HepG2 (cell line): Measurements from ENCODE around the gene MASP2. TPM values are rescaled to one million over a fixed set of nuclear protein-coding genes. Genes with fewer than 3 reads are reported as not detected.

ENCODE experiments used
- ARNTL ChIP-seq: sonication (generic); formaldehyde crosslinking; IDR thresholded peaks from 2 replicates; pipeline ENCODE4 v1.4.0; 2020; ENCODE audit warnings: mild to moderate bottlenecking, missing genetic modification reagents
- EEA1 ChIP-seq: sonication (generic); formaldehyde crosslinking; IDR thresholded peaks from 2 replicates; pipeline ENCODE4 v1.5.1; 2020; ENCODE audit warnings: mild to moderate bottlenecking, missing genetic modification reagents, borderline replicate concordance
- GFI1 ChIP-seq: sonication (generic); formaldehyde crosslinking; IDR thresholded peaks from 2 replicates; pipeline ENCODE4 v1.5.0; 2020; ENCODE audit warnings: missing genetic modification reagents, mild to moderate bottlenecking, borderline replicate concordance
- HNF4G ChIP-seq, 2 experiments: sonication (generic) in 1 of 2; formaldehyde crosslinking in 1 of 2; IDR thresholded peaks; 2 replicates each; pipeline versions ENCODE4 v1.4.0 to v1.6.1; 2011 to 2020; ENCODE audit warnings: borderline replicate concordance in 2 of 2, low read depth in 2 of 2, mild to moderate bottlenecking in 2 of 2, low read length in 1 of 2, missing genetic modification reagents in 1 of 2, moderate library complexity in 1 of 2
- HOXD1 ChIP-seq: sonication (generic); formaldehyde crosslinking; IDR thresholded peaks from 2 replicates; pipeline ENCODE4 v1.5.0; 2020; ENCODE audit warnings: missing genetic modification reagents
- NFYC ChIP-seq: IDR thresholded peaks from 2 replicates; pipeline ENCODE4 v1.6.1; 2016; ENCODE audit warnings: missing genetic modification reagents, missing compliant biosample characterization
- NR2C2 ChIP-seq: sonication (generic); formaldehyde crosslinking; IDR thresholded peaks from 2 replicates; pipeline ENCODE4 v1.4.0; 2020; ENCODE audit warnings: missing genetic modification reagents, mild to moderate bottlenecking, moderate library complexity, borderline replicate concordance
- NR2F6 ChIP-seq, 2 experiments: IDR thresholded peaks; 2 replicates each; pipeline ENCODE4 v1.6.1; 2016; ENCODE audit warnings: antibody characterized with exemption in 1 of 2, mild to moderate bottlenecking in 1 of 2
- RFXANK ChIP-seq: IDR thresholded peaks from 2 replicates; pipeline ENCODE4 v1.6.1; 2016
- STAT5B ChIP-seq: sonication (generic); formaldehyde crosslinking; IDR thresholded peaks from 2 replicates; pipeline ENCODE4 v1.4.0; 2020; ENCODE audit warnings: missing genetic modification reagents
- TFE3 ChIP-seq: IDR thresholded peaks from 2 replicates; pipeline ENCODE4 v1.6.1; 2016
- THAP11 ChIP-seq: IDR thresholded peaks from 2 replicates; pipeline ENCODE4 v1.6.1; 2016; ENCODE audit warnings: missing biosample characterization, missing genetic modification reagents
- ZFP37 ChIP-seq: sonication (generic); formaldehyde crosslinking; IDR thresholded peaks from 2 replicates; pipeline ENCODE4 v1.4.0; 2020; ENCODE audit warnings: missing genetic modification reagents, borderline replicate concordance
- ZNF331 ChIP-seq: sonication (generic); formaldehyde crosslinking; IDR thresholded peaks from 2 replicates; pipeline ENCODE4 v1.4.0; 2020; ENCODE audit warnings: missing genetic modification reagents
- ZNF407 ChIP-seq: sonication (generic); formaldehyde crosslinking; IDR thresholded peaks from one replicate; pipeline ENCODE4 v1.5.1; 2020; ENCODE audit warnings: mild to moderate bottlenecking, missing genetic modification reagents; ENCODE audit errors: not compliant biosample characterization
- ZNF430 ChIP-seq: sonication (generic); formaldehyde crosslinking; IDR thresholded peaks from 2 replicates; pipeline ENCODE4 v1.9.0; 2021; ENCODE audit warnings: mild to moderate bottlenecking, missing genetic modification reagents
- ZNF44 ChIP-seq: sonication (generic); formaldehyde crosslinking; IDR thresholded peaks from 2 replicates; pipeline ENCODE4 v1.5.1; 2020; ENCODE audit warnings: mild to moderate bottlenecking, missing genetic modification reagents
- ZNF577 ChIP-seq: sonication (generic); formaldehyde crosslinking; IDR thresholded peaks from 2 replicates; pipeline ENCODE4 v1.4.0; 2020; ENCODE audit warnings: mild to moderate bottlenecking, low read depth, missing genetic modification reagents, borderline replicate concordance
- ZNF615 ChIP-seq: sonication (generic); formaldehyde crosslinking; IDR thresholded peaks from 2 replicates; pipeline ENCODE4 v1.5.0; 2020; ENCODE audit warnings: mild to moderate bottlenecking, missing genetic modification reagents, borderline replicate concordance
- ZNF792 ChIP-seq: IDR thresholded peaks from 2 replicates; pipeline ENCODE4 v1.6.1; 2016
- polyA plus RNA-seq, 8 experiments: library from polyadenylated mRNA; depleted of rRNA in 3 of 8; stranded (reverse) in 7 of 8; unstranded in 1 of 8; fragments of >200 nt; fragmentation: Illumina TruSeq in 4 of 8; extraction: Trizol in 4 of 8; gene quantifications; 2 replicates each; pipeline versions ENCODE4 v1.2.1 to v1.2.3, GENCODE V29; 2011 to 2016; ENCODE audit warnings: low read depth in 4 of 8, missing spikeins in 1 of 8, mixed read lengths in 1 of 8; ENCODE audit not compliant: insufficient read depth in 1 of 8
- total RNA-seq, 5 experiments: library from RNA; depleted of rRNA; stranded (reverse); fragments of >200 nt; fragmentation: Illumina TruSeq; extraction: Trizol; gene quantifications; 2 replicates each; pipeline ENCODE4 v1.2.3, GENCODE V29; 2016; ENCODE audit warnings: low read depth in 1 of 5

The MASP2 gene
- total and polyA plus RNA-seq, 2 of the 13 experiments (the other 11 are each of a cell fraction or from before 2014, with no cell fraction given): 7.1 to 11.8 TPM

DNA sequence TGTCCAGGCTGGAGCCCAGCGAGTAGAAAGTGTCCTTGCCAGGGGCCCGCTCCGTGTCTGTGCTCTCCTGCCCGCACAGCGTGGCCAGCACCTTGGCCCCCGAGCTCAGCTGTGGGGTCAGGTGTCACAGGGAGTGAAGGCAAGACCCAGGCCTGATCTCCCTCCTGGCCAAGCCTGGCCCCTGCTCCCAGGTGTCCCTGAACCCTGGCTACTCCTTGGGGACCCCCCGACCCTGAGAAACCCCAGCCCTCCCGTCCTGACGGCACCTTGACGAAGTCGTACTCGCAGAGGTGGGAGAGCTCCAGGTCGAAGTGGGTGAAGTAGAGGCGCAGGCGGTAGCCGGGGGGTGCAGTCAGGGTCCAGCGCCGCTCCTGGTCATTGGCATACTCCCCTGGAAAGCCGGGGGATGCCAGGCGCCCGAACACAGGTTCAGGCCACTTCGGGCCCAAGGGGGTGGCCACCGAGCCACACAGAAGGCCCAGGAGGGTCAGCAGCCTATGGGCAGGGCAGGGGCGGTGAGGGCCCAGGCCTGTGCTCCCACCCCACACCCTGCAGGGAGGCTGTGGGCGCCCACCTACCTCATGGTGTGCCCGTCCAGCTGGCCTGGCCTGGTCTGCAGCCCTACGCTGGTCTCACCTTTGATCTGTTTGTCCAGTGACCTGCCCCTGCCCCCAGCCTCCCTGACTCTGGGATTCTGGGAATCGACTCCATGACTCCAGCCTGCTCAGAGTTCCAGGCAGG is at the start of gene MASP2 (continued):
- peak; percentile 85 for TF ChIP-seq HNF4G (IDR thresholded peaks at IDR 0.05; ENCODE audit: borderline replicate concordance, low read depth, low read length)
- no peak; the same call in 1 of the 2 replicates for TF ChIP-seq HNF4G (CRISPR knock-in tag; IDR thresholded peaks at IDR 0.05; ENCODE audit: borderline replicate concordance, low read depth)
- peak; percentile 64; the same call in 1 of the 2 replicates for TF ChIP-seq NR2F6 (IDR thresholded peaks at IDR 0.05)
- TF ChIP-seq NR2F6 (CRISPR knock-in tag; IDR thresholded peaks at IDR 0.05): peak; percentile 87
- 0 out of 2 replicates have a peak, but pooled peaks have one; percentile 27 for TF ChIP-seq HOXD1 (CRISPR knock-in tag)
- TF ChIP-seq ZNF792 (CRISPR knock-in tag): no peak
- peak; percentile 40 for TF ChIP-seq NR2C2 (CRISPR knock-in tag)
- TF ChIP-seq TFE3: no peak
- no peak for TF ChIP-seq ZNF430
- TF ChIP-seq ZNF44: 0 out of 2 replicates have a peak, but pooled peaks have one; percentile 72
- TF ChIP-seq ZFP37 (CRISPR knock-in tag): no peak
- TF ChIP-seq ZNF577 (CRISPR knock-in tag): no peak
- no peak for TF ChIP-seq ZNF615 (CRISPR knock-in tag)
- TF ChIP-seq THAP11: 0 out of 2 replicates have a peak, but pooled peaks have one; percentile 44
- TF ChIP-seq ARNTL (CRISPR knock-in tag): 0 out of 2 replicates have a peak, but pooled peaks have one; percentile 64
- TF ChIP-seq RFXANK (CRISPR knock-in tag): no peak
- 0 out of 2 replicates have a peak, but pooled peaks have one; percentile 38 for TF ChIP-seq STAT5B
- 0 out of 2 replicates have a peak, but pooled peaks have one; percentile 13 for TF ChIP-seq NFYC
- peak; percentile 42; the same call in 1 of the 2 replicates for TF ChIP-seq ZNF331 (CRISPR knock-in tag)
- peak; percentile 50 for TF ChIP-seq ZNF407 (CRISPR knock-in tag)
- TF ChIP-seq EEA1 (CRISPR knock-in tag): no peak
- TF ChIP-seq GFI1 (CRISPR knock-in tag): no peak
